HG03439 (cell line): ENCODE measurements around the gene CRYL1.

Source experiments
- ATAC-seq: cut with Tn5 transposase; IDR thresholded peaks from one replicate; pipeline ENCODE4 v1.9.1; 2021; ENCODE audit warnings: mild to moderate bottlenecking, moderate library complexity; ENCODE audit not compliant: unreplicated experiment

CRYL1 gene

GRCh38 chr13:20428666-20429644 lies 96.7 kb downstream of the CRYL1 start:
- no peak for ATAC-seq

- ATAC-seq, result no peak
These were observed 98.8 kb downstream of the CRYL1 start for GRCh38 chr13:20426766-20427448.

GRCh38 chr13:20425819-20426219 lies 99.8 kb downstream of the CRYL1 start:
- no peak for ATAC-seq

GRCh38 chr13:20424949-20425348 lies 100.7 kb downstream of the CRYL1 start:
- ATAC-seq, result no peak

GRCh38 chr13:20424559-20424852 lies 101.2 kb downstream of the CRYL1 start:
- ATAC-seq, result no peak

- no peak for ATAC-seq
These were observed 103.3 kb downstream of the CRYL1 start for GRCh38 chr13:20422362-20422761.

- ATAC-seq, result no peak
These were observed 104.7 kb downstream of the CRYL1 start for GRCh38 chr13:20420938-20421337.

- no peak for ATAC-seq
These were observed 106.7 kb downstream of the CRYL1 start for GRCh38 chr13:20418953-20419352.

GRCh38 chr13:20416223-20416745 lies 109.4 kb downstream of the CRYL1 start:
- ATAC-seq, result no peak

GRCh38 chr13:20415694-20416107 lies 110.0 kb downstream of the CRYL1 start:
- no peak for ATAC-seq

- ATAC-seq, result no peak
These were observed 110.4 kb downstream of the CRYL1 start for GRCh38 chr13:20415306-20415679.

- ATAC-seq, result no peak
These were observed 110.9 kb downstream of the CRYL1 start for GRCh38 chr13:20414546-20415305.

- ATAC-seq, result no peak
These were observed 112.8 kb downstream of the CRYL1 start for GRCh38 chr13:20412691-20413355.

GRCh38 chr13:20411638-20412342 lies 113.9 kb downstream of the CRYL1 start:
- peak; percentile 93 for ATAC-seq

GRCh38 chr13:20410726-20411125 lies 114.9 kb downstream of the CRYL1 start:
- ATAC-seq, result no peak

- no peak for ATAC-seq
These were observed 117.5 kb downstream of the CRYL1 start for GRCh38 chr13:20408181-20408580.

- no peak for ATAC-seq
These were observed 117.9 kb downstream of the CRYL1 start for GRCh38 chr13:20407759-20408158.

GRCh38 chr13:20405691-20406090 lies 120.0 kb downstream of the CRYL1 start:
- no peak for ATAC-seq

GRCh38 chr13:20404488-20405222 lies 121.0 kb downstream of the CRYL1 start:
- no peak for ATAC-seq
